SK-N-SH (cell line): Measurements from ENCODE around the gene CSNK1D. TPM values are rescaled to one million over a fixed set of nuclear protein-coding genes. Genes with fewer than 3 reads are reported as not detected.

Experiments
- CTCF ChIA-PET: fragments of 300-600, 350-600 bp; formaldehyde crosslinking; extraction: SDS; loops from one replicate; lab custom pipeline; 2021; lab: Yijun Ruan, JAX
- POLR2A ChIA-PET: fragments of 350-600 bp; sonication (Branson Sonifier 250); formaldehyde crosslinking; extraction: SDS; loops from one replicate; lab custom pipeline; 2020; ENCODE audit warnings: antibody characterized with exemption, inconsistent platforms; lab: Yijun Ruan, JAX
- DNase-seq: peaks from one replicate; pipeline ENCODE4 v3.0.0; 2012
- H2AFZ ChIP-seq: fragments of 200-600 bp; sonication (generic); 2 replicates; pipeline ENCODE4 v1.8.1; 2016; ENCODE audit warnings: antibody characterized with exemption, mild to moderate bottlenecking, low read depth
- H3F3A ChIP-seq: fragments of 200-600 bp; sonication (generic); replicated peaks from 2 replicates; pipeline ENCODE3; 2016; ENCODE audit warnings: antibody characterized with exemption, mild to moderate bottlenecking; ENCODE audit not compliant: insufficient read depth
- H3K27ac ChIP-seq, 2 experiments: fragments of 200-500 bp in 1 of 2; fragments of 200-600 bp in 1 of 2; sonication (Bioruptor generic) in 1 of 2; sonication (generic), shearing (Covaris generic) in 1 of 2; 2 replicates each; pipeline versions ENCODE4 v1.5.1 to v1.6.1; 2014 to 2016; ENCODE audit warnings: low read depth in 2 of 2, inconsistent platforms in 1 of 2, low read length in 1 of 2, mild to moderate bottlenecking in 1 of 2, mixed read lengths in 1 of 2
- H3K27me3 ChIP-seq: fragments of 200-600 bp; sonication (generic), shearing (Covaris generic); 2 replicates; pipeline ENCODE4 v1.6.1; 2016; ENCODE audit warnings: mixed run types; ENCODE audit not compliant: insufficient read depth
- H3K36me3 ChIP-seq, 2 experiments: fragments of 200-500 bp in 1 of 2; fragments of 200-600 bp in 1 of 2; sonication (Bioruptor generic) in 1 of 2; sonication (generic) in 1 of 2; replicated peaks in 1 of 2; 2 replicates each; pipeline versions ENCODE3 to v1.5.1; 2014 to 2016; ENCODE audit warnings: low read length in 1 of 2, mild to moderate bottlenecking in 1 of 2; ENCODE audit not compliant: insufficient read depth in 2 of 2, control insufficient read depth in 1 of 2
- H3K4me1 ChIP-seq, 2 experiments: fragments of 200-500 bp in 1 of 2; fragments of 200-600 bp in 1 of 2; sonication (Bioruptor generic) in 1 of 2; sonication (generic), shearing (Covaris generic) in 1 of 2; 2 replicates each; pipeline versions ENCODE4 v1.5.1 to v1.6.1; 2014 to 2016; ENCODE audit warnings: low read depth in 1 of 2, low read length in 1 of 2, mixed run types in 1 of 2; ENCODE audit not compliant: insufficient read depth in 2 of 2, control insufficient read depth in 1 of 2
- H3K4me2 ChIP-seq: fragments of 200-600 bp; sonication (generic), shearing (Covaris generic); 2 replicates; pipeline ENCODE4 v1.6.1; 2017; ENCODE audit warnings: mixed run types
- H3K4me3 ChIP-seq, 2 experiments: fragments of 200-500 bp in 1 of 2; fragments of 200-600 bp in 1 of 2; sonication (Bioruptor generic) in 1 of 2; sonication (generic), shearing (Covaris generic) in 1 of 2; 2 replicates each; pipeline versions ENCODE4 v1.5.1 to v1.8.1; 2014 to 2016; ENCODE audit warnings: low read depth in 2 of 2, inconsistent platforms in 1 of 2, low read length in 1 of 2, mild to moderate bottlenecking in 1 of 2, mixed read lengths in 1 of 2, moderate library complexity in 1 of 2
- H3K79me2 ChIP-seq: fragments of 200-600 bp; sonication (generic); 2 replicates; pipeline ENCODE4 v1.8.1; 2017; ENCODE audit warnings: mild to moderate bottlenecking; ENCODE audit not compliant: insufficient read depth
- H3K9ac ChIP-seq: fragments of 200-600 bp; sonication (generic); 2 replicates; pipeline ENCODE4 v1.6.1; 2017; ENCODE audit warnings: mixed run types
- H3K9me2 ChIP-seq: fragments of 200-600 bp; sonication (generic); 2 replicates; pipeline ENCODE4 v1.6.1; 2017; ENCODE audit warnings: mixed run types
- H3K9me3 ChIP-seq: fragments of 200-600 bp; sonication (generic); 2 replicates; pipeline ENCODE4 v1.6.1; 2017; ENCODE audit warnings: mixed run types, mild to moderate bottlenecking, moderate library complexity
- H4K20me1 ChIP-seq: fragments of 200-600 bp; sonication (generic); 2 replicates; pipeline ENCODE4 v1.6.1; 2017; ENCODE audit warnings: mild to moderate bottlenecking, mixed run types; ENCODE audit not compliant: insufficient read depth
- EZH2phosphoT487 ChIP-seq: fragments of 200-600 bp; sonication (generic); IDR thresholded peaks from 2 replicates; pipeline ENCODE4 v1.6.1; 2017; ENCODE audit warnings: low read depth, mixed run types, mild to moderate bottlenecking, antibody characterized with exemption, moderate library complexity, borderline replicate concordance
- FOXJ3 ChIP-seq: sonication (generic); formaldehyde crosslinking; IDR thresholded peaks from 2 replicates; pipeline ENCODE4 v1.5.1; 2020; ENCODE audit warnings: mild to moderate bottlenecking, missing genetic modification reagents
- FOXM1 ChIP-seq: IDR thresholded peaks from 2 replicates; pipeline ENCODE4 v1.4.0; 2012; ENCODE audit warnings: low read depth, mild to moderate bottlenecking
- JUND ChIP-seq: IDR thresholded peaks from 2 replicates; pipeline ENCODE4 v1.4.0; 2012
- MEF2A ChIP-seq: IDR thresholded peaks from 2 replicates; pipeline ENCODE4 v1.4.0; 2012; ENCODE audit warnings: low read depth, borderline replicate concordance
- NFIC ChIP-seq: IDR thresholded peaks from 2 replicates; pipeline ENCODE4 v1.4.0; 2012; ENCODE audit warnings: borderline replicate concordance
- POLR2AphosphoS5 ChIP-seq: IDR thresholded peaks from 2 replicates; pipeline ENCODE4 v1.6.1; 2012; ENCODE audit warnings: low read depth, low read length
- SIN3A ChIP-seq: IDR thresholded peaks from 2 replicates; pipeline ENCODE4 v1.6.1; 2012; ENCODE audit warnings: low read depth, mild to moderate bottlenecking, low read length, moderate library complexity, borderline replicate concordance
- YY1 ChIP-seq: IDR thresholded peaks from 2 replicates; pipeline ENCODE4 v1.4.0; 2012; ENCODE audit warnings: low read depth, mild to moderate bottlenecking
- WGBS: methylation state at CpG from one replicate; pipeline ENCODE4 v1.1.6; 2017; ENCODE audit warnings: low lambda C conversion rate; 5-methylcytosine and 5-hydroxymethylcytosine counted together
- polyA plus RNA-seq, 3 experiments: library from polyadenylated mRNA; depleted of rRNA; stranded (reverse); fragments of >200 nt; gene quantifications; 2 replicates each; pipeline ENCODE4 v1.2.3, GENCODE V29; 2012
- TF ChIP-seq, protein P1 (sequence below): IDR thresholded peaks from 2 replicates; pipeline ENCODE4 v1.4.0; 2012; ENCODE audit warnings: low read depth, borderline replicate concordance
- TF ChIP-seq, protein P2 (sequence below): fragments of 150-350 bp; IDR thresholded peaks from 2 replicates; pipeline ENCODE4 v1.6.1; 2017; ENCODE audit warnings: antibody characterized with exemption, low read length, low read depth, borderline replicate concordance
- TF ChIP-seq, protein P3 (sequence below): IDR thresholded peaks from 2 replicates; pipeline ENCODE4 v1.4.0; 2012; ENCODE audit warnings: low read depth, borderline replicate concordance
- TF ChIP-seq, protein P4 (sequence below): IDR thresholded peaks from 2 replicates; pipeline ENCODE4; 2012

CSNK1D gene
- polyA plus RNA-seq, 1 of the 3 experiments (the other 2 are of a cell fraction): 216 TPM

DNA sequence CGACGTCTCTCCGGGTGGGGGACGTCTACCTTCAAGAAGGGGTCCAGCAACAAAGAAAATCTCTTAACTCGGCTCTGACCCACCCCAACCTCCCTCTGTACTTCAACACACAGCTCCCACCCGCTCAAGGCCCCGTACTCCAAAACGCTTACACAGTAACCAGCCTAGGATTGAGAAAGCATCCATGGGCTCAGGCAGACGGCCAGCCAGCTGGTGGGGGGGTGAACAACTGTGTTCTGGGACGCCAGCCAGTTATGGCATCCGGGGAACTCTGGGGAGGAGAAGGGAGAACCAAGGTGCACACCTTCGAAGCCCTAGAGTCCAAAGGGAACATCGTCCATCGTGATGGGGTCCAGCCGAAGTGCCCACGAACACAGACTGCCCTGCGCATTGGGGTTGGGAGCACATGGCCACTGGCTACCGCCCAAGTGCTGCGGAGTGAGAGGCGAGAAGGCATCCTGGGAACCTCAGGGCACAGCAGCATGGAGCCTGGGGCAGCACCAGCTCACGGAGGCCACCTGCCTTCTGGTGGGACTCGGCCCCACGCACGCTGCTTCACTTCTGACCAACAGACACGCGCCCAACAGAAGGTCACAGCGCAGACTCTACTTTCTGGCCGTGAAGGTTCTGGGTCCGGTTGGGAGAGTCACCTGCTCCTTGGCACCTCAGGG, 30.4 kb downstream of the CSNK1D start:
- CTCF ChIA-PET: interaction anchor here (1.0 to 10.9 kb wide), 8 partner anchors 8 to 286 kb away, joined by 3 to 153 read pairs (median 3); partner anchors contain the start of genes SECTM1 and SLC16A3
- peak; percentile 53 for DNase-seq
- POLR2A ChIA-PET: interaction anchor here (2.5 kb wide), 1 partner anchor 14 kb away, joined by 7 read pairs; the partner anchor contains the start of gene SLC16A3
- Histone ChIP-seq H3K9ac (no peak overlapping the region), H3K9me2 (no peaks in the 10 kb centered on the region), H3K79me2 (peaks cover 71% of the 10 kb centered on the region; the same call in 1 of the 2 replicates), H3K9me3 (no peaks in the 10 kb centered on the region), H3K4me3 (no peak overlapping the region), H3K36me3 (peaks cover 42 to 83% of the 10 kb centered on the region in 2 experiments), H3K27ac (peak overlapping the region in 1 of 2 experiments; percentile 82; a peak in 3 of 4 replicates), H3K4me2 (no peak overlapping the region; the same call in 1 of the 2 replicates), H3K4me1 (peaks cover 38 to 45% of the 10 kb centered on the region in 2 experiments; a peak in 3 of 4 replicates)
- WGBS: 79% methylated on average over 26 of the region's 29 CpGs
- TF ChIP-seq EZH2phosphoT487: no peak
- TF ChIP-seq JUND: peak; percentile 29; the same call in 1 of the 2 replicates
- TF ChIP-seq, protein P1, sequence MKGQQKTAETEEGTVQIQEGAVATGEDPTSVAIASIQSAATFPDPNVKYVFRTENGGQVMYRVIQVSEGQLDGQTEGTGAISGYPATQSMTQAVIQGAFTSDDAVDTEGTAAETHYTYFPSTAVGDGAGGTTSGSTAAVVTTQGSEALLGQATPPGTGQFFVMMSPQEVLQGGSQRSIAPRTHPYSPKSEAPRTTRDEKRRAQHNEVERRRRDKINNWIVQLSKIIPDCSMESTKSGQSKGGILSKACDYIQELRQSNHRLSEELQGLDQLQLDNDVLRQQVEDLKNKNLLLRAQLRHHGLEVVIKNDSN: no peak
- TF ChIP-seq NFIC: peak; percentile 83
- TF ChIP-seq, protein P2, sequence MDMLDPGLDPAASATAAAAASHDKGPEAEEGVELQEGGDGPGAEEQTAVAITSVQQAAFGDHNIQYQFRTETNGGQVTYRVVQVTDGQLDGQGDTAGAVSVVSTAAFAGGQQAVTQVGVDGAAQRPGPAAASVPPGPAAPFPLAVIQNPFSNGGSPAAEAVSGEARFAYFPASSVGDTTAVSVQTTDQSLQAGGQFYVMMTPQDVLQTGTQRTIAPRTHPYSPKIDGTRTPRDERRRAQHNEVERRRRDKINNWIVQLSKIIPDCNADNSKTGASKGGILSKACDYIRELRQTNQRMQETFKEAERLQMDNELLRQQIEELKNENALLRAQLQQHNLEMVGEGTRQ: no peak
- TF ChIP-seq, all 33 proteins: peak for 2
- Histone ChIP-seq H3F3A (peaks cover 74% of the 10 kb centered on the region), H4K20me1 (peaks cover 94% of the 10 kb centered on the region), H2AFZ (no peak overlapping the region), H3K27me3 (no peaks in the 10 kb centered on the region)

DNA sequence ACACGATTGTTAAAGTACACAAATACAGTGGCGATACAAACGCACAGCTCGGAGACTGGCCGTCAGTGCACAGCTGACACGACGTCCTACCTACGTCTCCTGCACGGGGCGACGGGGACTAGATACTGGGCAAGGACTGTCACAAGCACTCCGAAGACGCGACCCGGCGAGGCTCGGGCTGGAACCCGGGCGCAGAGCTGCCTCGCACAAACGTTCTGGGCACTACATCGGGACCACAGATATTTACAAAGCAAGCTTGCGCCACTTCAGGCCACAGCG, 30.9 kb downstream of the CSNK1D start:
- Histone ChIP-seq H3K9me2 (no peaks in the 10 kb centered on the region), H3K9me3 (no peaks in the 10 kb centered on the region), H3K36me3 (peaks cover 38 to 83% of the 10 kb centered on the region in 2 experiments), H3K4me2 (no peak overlapping the region; the same call in 1 of the 2 replicates), H3K9ac (no peak overlapping the region), H2AFZ (no peak overlapping the region), H3K79me2 (peaks cover 68% of the 10 kb centered on the region; the same call in 1 of the 2 replicates), H3K27ac (peak overlapping the region; percentile 69 to 82; a peak in 3 of 4 replicates), H3K4me1 (peaks cover 38 to 45% of the 10 kb centered on the region in 2 experiments; a peak in 3 of 4 replicates), H3K4me3 (no peak overlapping the region), H4K20me1 (peaks cover 89% of the 10 kb centered on the region), H3F3A (peaks cover 70% of the 10 kb centered on the region), H3K27me3 (no peaks in the 10 kb centered on the region)
- DNase-seq: no peak
- ChIA-PET POLR2A (interaction anchor here (1.5 to 2.5 kb wide), 2 partner anchors 14 to 50 kb away, joined by 3 to 7 read pairs; partner anchors contain the start of gene SLC16A3), CTCF (interaction anchor here (1.1 to 10.9 kb wide), 6 partner anchors 59 to 109 kb away, joined by 3 to 153 read pairs (median 4); partner anchors contain the start of gene SECTM1)
- 85% methylated on average over 23 of the region's 24 CpGs for WGBS
- no peak for TF ChIP-seq MEF2A
- TF ChIP-seq YY1: no peak
- TF ChIP-seq, protein P3, sequence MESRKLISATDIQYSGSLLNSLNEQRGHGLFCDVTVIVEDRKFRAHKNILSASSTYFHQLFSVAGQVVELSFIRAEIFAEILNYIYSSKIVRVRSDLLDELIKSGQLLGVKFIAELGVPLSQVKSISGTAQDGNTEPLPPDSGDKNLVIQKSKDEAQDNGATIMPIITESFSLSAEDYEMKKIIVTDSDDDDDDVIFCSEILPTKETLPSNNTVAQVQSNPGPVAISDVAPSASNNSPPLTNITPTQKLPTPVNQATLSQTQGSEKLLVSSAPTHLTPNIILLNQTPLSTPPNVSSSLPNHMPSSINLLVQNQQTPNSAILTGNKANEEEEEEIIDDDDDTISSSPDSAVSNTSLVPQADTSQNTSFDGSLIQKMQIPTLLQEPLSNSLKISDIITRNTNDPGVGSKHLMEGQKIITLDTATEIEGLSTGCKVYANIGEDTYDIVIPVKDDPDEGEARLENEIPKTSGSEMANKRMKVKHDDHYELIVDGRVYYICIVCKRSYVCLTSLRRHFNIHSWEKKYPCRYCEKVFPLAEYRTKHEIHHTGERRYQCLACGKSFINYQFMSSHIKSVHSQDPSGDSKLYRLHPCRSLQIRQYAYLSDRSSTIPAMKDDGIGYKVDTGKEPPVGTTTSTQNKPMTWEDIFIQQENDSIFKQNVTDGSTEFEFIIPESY: 0 out of 2 replicates have a peak, but pooled peaks have one; percentile 3
- TF ChIP-seq FOXJ3 (CRISPR knock-in tag): no peak
- no peak; the same call in 1 of the 2 replicates for TF ChIP-seq POLR2AphosphoS5
- TF ChIP-seq FOXM1: no peak
- TF ChIP-seq SIN3A: no peak
- TF ChIP-seq, protein P4, sequence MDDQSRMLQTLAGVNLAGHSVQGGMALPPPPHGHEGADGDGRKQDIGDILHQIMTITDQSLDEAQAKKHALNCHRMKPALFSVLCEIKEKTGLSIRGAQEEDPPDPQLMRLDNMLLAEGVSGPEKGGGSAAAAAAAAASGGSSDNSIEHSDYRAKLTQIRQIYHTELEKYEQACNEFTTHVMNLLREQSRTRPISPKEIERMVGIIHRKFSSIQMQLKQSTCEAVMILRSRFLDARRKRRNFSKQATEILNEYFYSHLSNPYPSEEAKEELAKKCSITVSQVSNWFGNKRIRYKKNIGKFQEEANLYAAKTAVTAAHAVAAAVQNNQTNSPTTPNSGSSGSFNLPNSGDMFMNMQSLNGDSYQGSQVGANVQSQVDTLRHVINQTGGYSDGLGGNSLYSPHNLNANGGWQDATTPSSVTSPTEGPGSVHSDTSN: no peak
